GM23338 (cell line): ENCODE data around the gene TRMT6. TPM values are rescaled to one million over a fixed set of nuclear protein-coding genes. Genes with fewer than 3 reads are reported as not detected.

Source experiments
- ATAC-seq: fragments of 200-7000 bp; cut with Tn5 transposase; 3 replicates; pipeline ENCODE4 v1.9.1; 2020
- DNase-seq: peaks from one replicate; pipeline ENCODE4 v3.0.0-alpha.2; 2015; ENCODE audit warnings: low spot score
- H2AFZ ChIP-seq: fragments of 200-600 bp; sonication (generic); 2 replicates; pipeline ENCODE4 v1.8.0; 2016; ENCODE audit warnings: antibody characterized with exemption, mild to moderate bottlenecking, moderate library complexity
- H3F3A ChIP-seq: fragments of 200-600 bp; sonication (generic); replicated peaks from 2 replicates; pipeline ENCODE4 v1.8.0; 2017; ENCODE audit warnings: antibody characterized with exemption, mixed run types, low read depth
- H3K27ac ChIP-seq: fragments of 200-600 bp; sonication (generic); 2 replicates; pipeline ENCODE4 v1.6.1; 2016; ENCODE audit warnings: low read depth
- H3K27me3 ChIP-seq: fragments of 200-600 bp; sonication (generic); 2 replicates; pipeline ENCODE4 v1.8.0; 2016; ENCODE audit warnings: mild to moderate bottlenecking, mixed run types, moderate library complexity; ENCODE audit not compliant: insufficient read depth
- H3K36me3 ChIP-seq: fragments of 200-600 bp; sonication (generic); 2 replicates; pipeline ENCODE4 v1.8.0; 2016; ENCODE audit warnings: mild to moderate bottlenecking; ENCODE audit not compliant: insufficient read depth
- H3K4me1 ChIP-seq: fragments of 200-600 bp; sonication (generic); 2 replicates; pipeline ENCODE4 v1.8.0; 2016; ENCODE audit warnings: mild to moderate bottlenecking, moderate library complexity; ENCODE audit not compliant: insufficient read depth
- H3K4me2 ChIP-seq: fragments of 200-600 bp; sonication (generic); 2 replicates; pipeline ENCODE4 v1.7.1; 2017; ENCODE audit warnings: mixed run types
- H3K4me3 ChIP-seq: fragments of 200-600 bp; sonication (generic); 2 replicates; pipeline ENCODE4 v1.6.1; 2016; ENCODE audit warnings: mixed run types
- H3K79me2 ChIP-seq: fragments of 200-600 bp; sonication (generic); replicated peaks from 2 replicates; pipeline ENCODE4 v1.8.0; 2017; ENCODE audit warnings: mild to moderate bottlenecking; ENCODE audit not compliant: insufficient read depth
- H3K9me2 ChIP-seq: fragments of 200-600 bp; sonication (generic); 2 replicates; pipeline ENCODE4 v1.8.0; 2017; ENCODE audit not compliant: insufficient read depth
- H4K20me1 ChIP-seq: fragments of 200-600 bp; sonication (generic); replicated peaks from 2 replicates; pipeline ENCODE4 v1.8.0; 2017; ENCODE audit warnings: mild to moderate bottlenecking; ENCODE audit not compliant: insufficient read depth
- H3K27ac Mint-ChIP-seq: 2 replicates; pipeline ENCODE4 v1.8.0; 2020; ENCODE audit warnings: inconsistent platforms, mild to moderate bottlenecking, moderate library complexity, mixed read lengths
- H3K27me3 Mint-ChIP-seq: 3 replicates; pipeline ENCODE4 v1.8.0; 2022; ENCODE audit warnings: low read depth, mild to moderate bottlenecking, moderate library complexity, mixed read lengths, inconsistent platforms; ENCODE audit not compliant: insufficient read depth, poor library complexity
- H3K36me3 Mint-ChIP-seq: 3 replicates; pipeline ENCODE4 v1.8.0; 2021; ENCODE audit warnings: low read depth, mild to moderate bottlenecking, inconsistent platforms, moderate library complexity, mixed read lengths
- H3K4me1 Mint-ChIP-seq: 3 replicates; pipeline ENCODE4 v1.8.0; 2020; ENCODE audit warnings: mild to moderate bottlenecking, inconsistent platforms, mixed read lengths
- H3K4me3 Mint-ChIP-seq: 3 replicates; pipeline ENCODE4 v1.8.0; 2021; ENCODE audit warnings: moderate library complexity, mild to moderate bottlenecking, inconsistent platforms, mixed read lengths
- H3K9me3 Mint-ChIP-seq: 3 replicates; pipeline ENCODE4 v1.8.0; 2020; ENCODE audit warnings: moderate library complexity, mild to moderate bottlenecking, inconsistent platforms, mixed read lengths
- CREB1 ChIP-seq: fragments of 250-450 bp; sonication (Bioruptor Pico); IDR thresholded peaks from 2 replicates; pipeline ENCODE4 v1.5.0; 2020; ENCODE audit warnings: low read depth, mild to moderate bottlenecking, moderate library complexity
- POLR2AphosphoS5 ChIP-seq: IDR thresholded peaks from 2 replicates; pipeline ENCODE4 v1.6.1; 2016; ENCODE audit warnings: antibody characterized with exemption, low read depth
- long read RNA-seq: library from polyadenylated mRNA; unstranded; transcript quantifications from one replicate; pipeline ENCODE4 v2.0.0, GENCODE V29; 2020; ENCODE audit not compliant: unreplicated experiment
- polyA plus RNA-seq: library from polyadenylated mRNA; unstranded; fragments of >200 nt; fragmentation: Nextera tagmentation; extraction: Ambion mirVana; gene quantifications from 2 replicates; pipeline ENCODE4 v1.2.1, GENCODE V29; 2016
- total RNA-seq: library from RNA; depleted of rRNA; stranded (reverse); fragments of >200 nt; shearing (Covaris generic); gene quantifications from 2 replicates; pipeline ENCODE4 v1.2.3, GENCODE V29; 2014; rRNA removed
- TF ChIP-seq, protein P1 (sequence below): IDR thresholded peaks from 2 replicates; pipeline ENCODE4 v1.6.1; 2016; ENCODE audit warnings: antibody characterized with exemption
- TF ChIP-seq, protein P2 (sequence below): IDR thresholded peaks from one replicate; pipeline ENCODE4 v1.6.1; 2018; ENCODE audit warnings: antibody characterized with exemption; ENCODE audit not compliant: unreplicated experiment
- TF ChIP-seq, protein P3 (sequence below), 2 experiments: fragments of 200-600 bp in 1 of 2; sonication (generic) in 1 of 2; conservative IDR thresholded peaks; 2 replicates each; pipeline versions ENCODE4 v1.5.1 to v1.6.1; 2016 to 2017; ENCODE audit warnings: antibody characterized with exemption in 2 of 2, low read depth in 2 of 2, mild to moderate bottlenecking in 2 of 2, moderate library complexity in 1 of 2

TRMT6 gene, protein sequence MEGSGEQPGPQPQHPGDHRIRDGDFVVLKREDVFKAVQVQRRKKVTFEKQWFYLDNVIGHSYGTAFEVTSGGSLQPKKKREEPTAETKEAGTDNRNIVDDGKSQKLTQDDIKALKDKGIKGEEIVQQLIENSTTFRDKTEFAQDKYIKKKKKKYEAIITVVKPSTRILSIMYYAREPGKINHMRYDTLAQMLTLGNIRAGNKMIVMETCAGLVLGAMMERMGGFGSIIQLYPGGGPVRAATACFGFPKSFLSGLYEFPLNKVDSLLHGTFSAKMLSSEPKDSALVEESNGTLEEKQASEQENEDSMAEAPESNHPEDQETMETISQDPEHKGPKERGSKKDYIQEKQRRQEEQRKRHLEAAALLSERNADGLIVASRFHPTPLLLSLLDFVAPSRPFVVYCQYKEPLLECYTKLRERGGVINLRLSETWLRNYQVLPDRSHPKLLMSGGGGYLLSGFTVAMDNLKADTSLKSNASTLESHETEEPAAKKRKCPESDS
- total RNA-seq, result 15.5 and 17.9 TPM in 2 replicates
- 26.3 and 29.4 TPM in 2 replicates for polyA plus RNA-seq
- long read RNA-seq, partial matches to known transcripts, result 9 of 10 reads
- long read RNA-seq, other reads (novel, unspliced or antisense), result 0 of 10 reads

DNA sequence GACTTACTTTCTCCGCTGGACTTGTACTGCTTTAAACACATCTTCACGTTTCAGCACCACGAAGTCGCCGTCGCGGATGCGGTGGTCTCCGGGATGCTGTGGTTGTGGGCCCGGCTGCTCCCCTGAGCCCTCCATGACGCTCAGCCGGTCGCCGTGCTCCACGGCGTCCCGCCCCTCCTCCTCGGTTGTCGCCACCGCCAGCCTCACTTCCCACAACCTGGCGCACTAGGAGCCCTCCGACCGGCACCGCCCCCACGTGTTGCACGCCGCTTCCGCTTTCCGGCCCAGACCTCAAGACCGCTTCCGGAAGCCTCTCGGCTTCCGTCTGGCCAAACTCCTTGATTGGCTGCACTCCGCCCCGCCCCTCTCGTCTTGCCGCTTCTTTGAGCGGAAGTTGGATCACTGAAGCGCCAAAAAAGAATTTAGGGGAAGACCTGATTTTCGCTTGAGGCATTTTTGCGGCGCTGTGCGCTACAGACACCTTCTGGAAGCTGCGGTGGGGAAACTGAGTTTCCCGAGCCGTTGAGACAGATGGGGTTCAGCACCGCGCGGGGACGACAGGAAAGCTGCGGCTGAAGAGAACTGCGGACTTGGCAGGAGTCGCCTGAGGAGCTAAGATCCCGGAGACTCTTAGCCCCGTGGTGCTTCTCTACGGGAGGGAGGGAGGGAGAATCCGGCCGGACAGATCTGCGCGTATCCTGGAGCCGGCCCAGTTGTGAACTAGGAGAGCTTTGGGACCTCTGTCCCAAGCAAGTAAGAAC lies at the start of gene TRMT6, which contains the start of gene MCM8:
Gene TRMT6 (minus strand): TSS at position 263 of the 761 bp plus-strand sequence. CDS start 128 bp downstream, at position 135.
Gene MCM8 (plus strand): TSS at position 382 of the 761 bp plus-strand sequence. CDS start 1,364 bp downstream, outside the sequence.
- H2AFZ ChIP-seq, result peak within 1 kb of the TSS; percentile 97
- ATAC-seq (peak; percentile 99), DNase-seq (peak; percentile 98)
- peak within 1 kb of the TSS; percentile 89 for H3K27ac ChIP-seq
- Mint-ChIP-seq H3K27me3 (peaks cover 9% of the 10 kb centered on the region), H3K4me3 (peak within 1 kb of the TSS; percentile 99), H3K27ac (peak within 1 kb of the TSS; percentile 100), H3K36me3 (peaks cover 55% of the 10 kb centered on the region), H3K4me1 (peaks cover 6% of the 10 kb centered on the region; the same call in 2 of the 3 replicates), H3K9me3 (no peaks in the 10 kb centered on the region; the same call in 2 of the 3 replicates)
- peaks cover 33% of the 10 kb centered on the region for H3K79me2 ChIP-seq
- peak within 1 kb of the TSS; percentile 80 for H3K4me2 ChIP-seq
- no peaks in the 10 kb centered on the region for H3K27me3 ChIP-seq
- TF ChIP-seq CREB1 (CRISPR knock-in tag), result peak; percentile 62; the same call in 1 of the 2 replicates
- TF ChIP-seq, protein P1, sequence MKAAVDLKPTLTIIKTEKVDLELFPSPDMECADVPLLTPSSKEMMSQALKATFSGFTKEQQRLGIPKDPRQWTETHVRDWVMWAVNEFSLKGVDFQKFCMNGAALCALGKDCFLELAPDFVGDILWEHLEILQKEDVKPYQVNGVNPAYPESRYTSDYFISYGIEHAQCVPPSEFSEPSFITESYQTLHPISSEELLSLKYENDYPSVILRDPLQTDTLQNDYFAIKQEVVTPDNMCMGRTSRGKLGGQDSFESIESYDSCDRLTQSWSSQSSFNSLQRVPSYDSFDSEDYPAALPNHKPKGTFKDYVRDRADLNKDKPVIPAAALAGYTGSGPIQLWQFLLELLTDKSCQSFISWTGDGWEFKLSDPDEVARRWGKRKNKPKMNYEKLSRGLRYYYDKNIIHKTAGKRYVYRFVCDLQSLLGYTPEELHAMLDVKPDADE, result peak; percentile 80
- peak; percentile 80 for TF ChIP-seq POLR2AphosphoS5
- TF ChIP-seq, protein P2, sequence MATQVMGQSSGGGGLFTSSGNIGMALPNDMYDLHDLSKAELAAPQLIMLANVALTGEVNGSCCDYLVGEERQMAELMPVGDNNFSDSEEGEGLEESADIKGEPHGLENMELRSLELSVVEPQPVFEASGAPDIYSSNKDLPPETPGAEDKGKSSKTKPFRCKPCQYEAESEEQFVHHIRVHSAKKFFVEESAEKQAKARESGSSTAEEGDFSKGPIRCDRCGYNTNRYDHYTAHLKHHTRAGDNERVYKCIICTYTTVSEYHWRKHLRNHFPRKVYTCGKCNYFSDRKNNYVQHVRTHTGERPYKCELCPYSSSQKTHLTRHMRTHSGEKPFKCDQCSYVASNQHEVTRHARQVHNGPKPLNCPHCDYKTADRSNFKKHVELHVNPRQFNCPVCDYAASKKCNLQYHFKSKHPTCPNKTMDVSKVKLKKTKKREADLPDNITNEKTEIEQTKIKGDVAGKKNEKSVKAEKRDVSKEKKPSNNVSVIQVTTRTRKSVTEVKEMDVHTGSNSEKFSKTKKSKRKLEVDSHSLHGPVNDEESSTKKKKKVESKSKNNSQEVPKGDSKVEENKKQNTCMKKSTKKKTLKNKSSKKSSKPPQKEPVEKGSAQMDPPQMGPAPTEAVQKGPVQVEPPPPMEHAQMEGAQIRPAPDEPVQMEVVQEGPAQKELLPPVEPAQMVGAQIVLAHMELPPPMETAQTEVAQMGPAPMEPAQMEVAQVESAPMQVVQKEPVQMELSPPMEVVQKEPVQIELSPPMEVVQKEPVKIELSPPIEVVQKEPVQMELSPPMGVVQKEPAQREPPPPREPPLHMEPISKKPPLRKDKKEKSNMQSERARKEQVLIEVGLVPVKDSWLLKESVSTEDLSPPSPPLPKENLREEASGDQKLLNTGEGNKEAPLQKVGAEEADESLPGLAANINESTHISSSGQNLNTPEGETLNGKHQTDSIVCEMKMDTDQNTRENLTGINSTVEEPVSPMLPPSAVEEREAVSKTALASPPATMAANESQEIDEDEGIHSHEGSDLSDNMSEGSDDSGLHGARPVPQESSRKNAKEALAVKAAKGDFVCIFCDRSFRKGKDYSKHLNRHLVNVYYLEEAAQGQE, result no peak
- TF ChIP-seq, protein P3, sequence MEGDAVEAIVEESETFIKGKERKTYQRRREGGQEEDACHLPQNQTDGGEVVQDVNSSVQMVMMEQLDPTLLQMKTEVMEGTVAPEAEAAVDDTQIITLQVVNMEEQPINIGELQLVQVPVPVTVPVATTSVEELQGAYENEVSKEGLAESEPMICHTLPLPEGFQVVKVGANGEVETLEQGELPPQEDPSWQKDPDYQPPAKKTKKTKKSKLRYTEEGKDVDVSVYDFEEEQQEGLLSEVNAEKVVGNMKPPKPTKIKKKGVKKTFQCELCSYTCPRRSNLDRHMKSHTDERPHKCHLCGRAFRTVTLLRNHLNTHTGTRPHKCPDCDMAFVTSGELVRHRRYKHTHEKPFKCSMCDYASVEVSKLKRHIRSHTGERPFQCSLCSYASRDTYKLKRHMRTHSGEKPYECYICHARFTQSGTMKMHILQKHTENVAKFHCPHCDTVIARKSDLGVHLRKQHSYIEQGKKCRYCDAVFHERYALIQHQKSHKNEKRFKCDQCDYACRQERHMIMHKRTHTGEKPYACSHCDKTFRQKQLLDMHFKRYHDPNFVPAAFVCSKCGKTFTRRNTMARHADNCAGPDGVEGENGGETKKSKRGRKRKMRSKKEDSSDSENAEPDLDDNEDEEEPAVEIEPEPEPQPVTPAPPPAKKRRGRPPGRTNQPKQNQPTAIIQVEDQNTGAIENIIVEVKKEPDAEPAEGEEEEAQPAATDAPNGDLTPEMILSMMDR (conservative IDR thresholded peaks at IDR 0.05; ENCODE audit: low read depth in 2 of 2), result no peak
- no peaks in the 10 kb centered on the region for H3K9me2 ChIP-seq
- H3K4me3 ChIP-seq, result peak within 1 kb of the TSS; percentile 59
- H3F3A ChIP-seq, result no peaks in the 10 kb centered on the region
- H4K20me1 ChIP-seq, result peaks cover 14% of the 10 kb centered on the region
- H3K36me3 ChIP-seq, result peaks cover 34% of the 10 kb centered on the region
- H3K4me1 ChIP-seq, result peaks cover 7% of the 10 kb centered on the region
